HG03469 (cell line): Measurements from ENCODE around the gene GHRL.
A peak's percentile ranks its signal among the peaks of the same experiment; 100 is the strongest.

ENCODE experiments used
- ATAC-seq: cut with Tn5 transposase; IDR thresholded peaks from one replicate; pipeline ENCODE4 v1.9.1; 2021; ENCODE audit warnings: mild to moderate bottlenecking, moderate library complexity, moderate number of reproducible peaks; ENCODE audit not compliant: unreplicated experiment

Gene GHRL, protein sequence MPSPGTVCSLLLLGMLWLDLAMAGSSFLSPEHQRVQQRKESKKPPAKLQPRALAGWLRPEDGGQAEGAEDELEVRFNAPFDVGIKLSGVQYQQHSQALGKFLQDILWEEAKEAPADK

DNA sequence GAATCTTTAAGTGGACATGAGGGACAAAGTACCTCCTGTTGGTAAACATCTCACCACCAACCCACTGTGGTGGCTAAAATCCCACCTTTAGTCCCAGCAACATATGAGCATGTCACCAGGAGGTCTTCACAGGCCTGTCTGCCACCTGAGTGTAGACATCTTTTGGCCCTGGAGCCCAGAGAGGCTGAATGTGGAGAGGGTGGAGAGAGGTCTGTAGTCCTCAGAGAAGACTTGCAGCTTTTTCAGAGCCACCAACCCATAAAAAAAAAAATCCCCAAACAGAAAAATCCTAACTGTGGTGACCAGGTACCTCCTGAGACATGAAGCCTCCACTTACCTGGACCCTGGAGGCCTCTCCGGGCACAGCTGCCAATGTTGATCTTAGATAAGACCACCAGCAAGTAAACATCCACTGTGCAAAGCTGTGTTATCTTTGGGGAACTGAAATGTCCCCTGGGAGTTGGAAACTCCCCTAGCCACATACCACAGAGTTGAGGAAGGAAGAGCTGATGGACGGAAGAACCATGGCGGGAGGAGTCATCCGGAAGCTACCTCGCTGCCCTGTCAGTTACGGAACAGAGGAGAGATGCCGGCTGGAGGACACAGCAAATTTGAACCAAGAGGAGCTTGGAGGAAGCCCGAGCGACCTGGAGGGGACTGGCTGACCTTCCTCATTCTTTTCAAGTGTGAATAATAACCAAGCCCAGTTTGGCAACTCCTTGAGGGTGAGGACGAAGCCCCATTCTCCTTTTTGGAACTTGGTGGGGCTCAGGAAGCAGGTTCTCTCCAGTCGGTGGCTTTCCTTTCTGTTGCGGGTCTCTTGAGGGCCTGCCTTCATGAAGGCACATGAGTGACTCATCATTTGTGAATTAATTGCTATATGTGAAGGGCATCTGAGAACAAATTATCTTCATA lies at the start of gene GHRL:
Gene GHRL, minus strand, starts transcription at position 443 of the 915 bp plus-strand sequence. CDS start 2,767 bp downstream, outside the sequence.
- ATAC-seq, result peak; percentile 69

DNA sequence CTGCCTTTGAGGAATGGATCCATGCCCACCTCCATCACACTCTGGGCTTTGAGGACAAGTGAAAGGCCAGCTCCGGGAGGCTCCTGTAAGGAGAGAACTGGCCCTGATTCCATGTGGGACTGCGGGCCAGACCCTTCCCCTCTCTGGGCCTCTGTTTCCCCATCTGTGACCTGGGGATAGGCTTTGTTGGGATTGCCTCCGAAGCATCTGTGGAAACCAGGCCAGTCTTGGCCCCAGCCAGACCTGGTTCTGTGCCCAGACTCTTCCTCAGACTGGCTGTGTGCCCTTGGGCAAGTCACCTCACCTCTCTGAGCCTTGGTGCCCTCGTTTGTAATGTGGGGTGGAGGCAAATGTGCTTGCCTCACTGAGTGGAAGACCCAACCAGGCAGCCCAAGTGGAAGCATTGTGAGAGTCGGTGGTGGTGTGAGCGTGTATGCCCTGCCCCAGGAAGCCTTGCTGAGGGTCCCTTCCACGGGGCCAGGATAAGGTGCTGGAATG lies 49.2 kb upstream of the GHRL start:
- no peak for ATAC-seq

DNA sequence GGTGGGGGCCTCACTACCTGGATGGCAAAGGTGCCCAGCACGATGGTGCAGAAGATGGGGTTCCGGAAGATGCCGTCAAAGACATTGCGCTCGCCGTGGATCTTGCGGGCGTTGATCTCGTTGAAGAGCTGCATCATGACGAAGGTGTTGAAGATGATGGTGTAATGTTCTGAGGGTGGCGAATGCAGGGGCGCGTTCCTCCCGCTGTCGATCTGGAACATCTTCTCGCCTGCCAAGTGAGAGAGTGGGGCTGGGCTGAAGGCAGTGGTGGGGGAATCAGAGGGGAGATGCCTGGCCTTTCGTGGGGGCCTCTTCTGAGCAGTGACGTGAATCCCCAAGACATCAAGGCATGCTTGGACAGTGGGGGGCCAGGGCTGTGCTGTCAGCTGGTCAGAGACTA lies 47.7 kb upstream of the GHRL start:
- no peak for ATAC-seq

DNA sequence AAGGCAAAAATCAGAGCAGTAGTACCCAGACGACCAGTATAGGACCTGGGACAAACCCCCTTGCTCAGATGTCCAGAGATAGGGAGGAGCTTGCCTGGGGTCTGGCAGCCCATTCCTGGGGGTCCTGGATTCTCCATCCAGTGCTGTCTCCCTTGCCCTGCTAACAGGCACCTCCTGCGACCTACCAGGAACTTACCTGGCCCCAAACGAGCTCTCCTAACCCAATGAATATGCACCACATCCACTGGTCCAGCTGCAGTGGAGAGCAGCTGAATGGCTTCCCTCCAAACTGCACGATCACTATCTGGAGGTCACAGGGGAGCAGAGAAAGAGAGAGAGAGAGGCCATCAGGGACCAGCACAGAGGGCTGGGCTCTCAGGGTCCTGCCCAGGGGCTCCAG lies 47.3 kb upstream of the GHRL start:
- ATAC-seq, result no peak

DNA sequence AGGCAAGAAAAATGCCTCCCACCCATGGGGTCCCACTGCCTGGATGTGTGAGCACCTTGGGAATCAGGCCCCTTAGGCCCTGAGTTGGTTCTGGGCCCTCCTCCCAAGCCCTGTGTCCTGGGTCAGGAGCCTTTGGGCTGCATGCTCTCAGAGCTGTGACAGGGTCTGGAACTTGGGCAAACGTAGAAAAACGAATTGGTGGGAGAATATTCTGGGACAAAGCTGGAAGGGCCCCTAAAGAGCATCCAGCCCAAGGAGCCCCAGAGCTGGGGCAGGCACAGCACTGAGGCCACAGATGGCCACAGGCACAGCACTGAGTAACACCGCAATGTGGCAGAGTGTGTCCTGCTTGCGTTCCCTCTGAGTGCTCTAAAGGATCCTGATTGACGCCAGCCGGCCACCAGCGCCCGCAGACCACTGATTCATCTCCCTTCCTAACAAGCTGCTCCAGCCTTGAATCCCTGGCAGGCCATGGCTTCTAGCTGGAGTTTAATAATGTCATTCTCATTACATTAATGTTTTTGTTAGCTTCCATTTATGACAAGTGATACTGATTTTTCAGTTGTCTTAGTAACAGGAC lies 46.7 kb upstream of the GHRL start:
- no peak for ATAC-seq

DNA sequence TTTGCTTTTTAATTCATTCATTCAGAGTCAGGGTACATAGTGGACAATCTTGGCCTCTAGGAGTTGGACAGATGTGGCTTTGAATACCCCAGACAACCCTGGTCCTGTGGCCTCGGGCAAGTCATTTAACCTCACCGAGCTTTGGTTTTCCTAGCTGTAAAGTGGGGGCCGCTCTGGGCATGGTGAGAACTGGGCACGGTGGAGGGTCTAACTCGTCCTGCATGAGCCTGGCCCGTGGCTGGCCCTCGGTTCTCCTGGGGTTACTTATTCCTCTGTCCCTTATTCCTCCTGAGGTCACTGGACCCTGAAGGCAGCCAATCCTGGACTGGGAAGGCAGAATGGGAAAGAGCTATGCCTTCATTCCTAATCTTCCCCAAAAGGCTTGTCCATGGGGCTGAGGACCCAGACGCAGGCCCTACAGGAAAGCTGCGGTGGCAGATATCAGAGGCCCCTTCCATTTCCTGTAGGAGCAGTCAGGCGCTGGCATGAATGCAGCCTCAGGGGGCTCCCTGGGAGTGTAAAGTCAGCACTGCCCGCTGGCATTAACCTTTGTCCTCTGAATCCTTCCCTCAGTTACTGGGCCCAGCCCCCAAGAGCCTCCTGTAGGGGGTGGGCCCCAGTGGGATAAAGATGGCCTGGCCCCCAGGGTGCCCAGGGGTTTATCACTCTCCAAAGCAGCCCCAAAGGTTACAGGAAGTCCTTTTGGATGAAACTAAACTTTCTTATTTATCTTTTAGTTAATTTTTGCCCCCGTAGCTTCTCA lies 46.0 kb upstream of the GHRL start:
- no peak for ATAC-seq

DNA sequence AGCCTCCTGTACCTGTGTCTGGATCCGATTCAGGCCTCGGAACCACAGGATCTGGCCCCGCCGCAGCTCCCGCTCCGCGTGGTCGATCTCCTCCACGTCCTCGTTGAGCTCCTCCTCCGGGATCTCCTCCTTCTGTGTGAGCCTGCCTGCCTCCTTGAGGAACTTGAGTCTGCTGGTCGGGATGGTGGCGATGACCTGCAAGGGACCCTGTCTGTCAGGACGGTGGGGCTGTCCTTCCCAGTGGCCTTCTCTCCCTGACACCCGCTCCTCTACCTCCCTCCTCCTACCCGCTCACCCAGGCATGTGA lies 45.4 kb upstream of the GHRL start:
- no peak for ATAC-seq

DNA sequence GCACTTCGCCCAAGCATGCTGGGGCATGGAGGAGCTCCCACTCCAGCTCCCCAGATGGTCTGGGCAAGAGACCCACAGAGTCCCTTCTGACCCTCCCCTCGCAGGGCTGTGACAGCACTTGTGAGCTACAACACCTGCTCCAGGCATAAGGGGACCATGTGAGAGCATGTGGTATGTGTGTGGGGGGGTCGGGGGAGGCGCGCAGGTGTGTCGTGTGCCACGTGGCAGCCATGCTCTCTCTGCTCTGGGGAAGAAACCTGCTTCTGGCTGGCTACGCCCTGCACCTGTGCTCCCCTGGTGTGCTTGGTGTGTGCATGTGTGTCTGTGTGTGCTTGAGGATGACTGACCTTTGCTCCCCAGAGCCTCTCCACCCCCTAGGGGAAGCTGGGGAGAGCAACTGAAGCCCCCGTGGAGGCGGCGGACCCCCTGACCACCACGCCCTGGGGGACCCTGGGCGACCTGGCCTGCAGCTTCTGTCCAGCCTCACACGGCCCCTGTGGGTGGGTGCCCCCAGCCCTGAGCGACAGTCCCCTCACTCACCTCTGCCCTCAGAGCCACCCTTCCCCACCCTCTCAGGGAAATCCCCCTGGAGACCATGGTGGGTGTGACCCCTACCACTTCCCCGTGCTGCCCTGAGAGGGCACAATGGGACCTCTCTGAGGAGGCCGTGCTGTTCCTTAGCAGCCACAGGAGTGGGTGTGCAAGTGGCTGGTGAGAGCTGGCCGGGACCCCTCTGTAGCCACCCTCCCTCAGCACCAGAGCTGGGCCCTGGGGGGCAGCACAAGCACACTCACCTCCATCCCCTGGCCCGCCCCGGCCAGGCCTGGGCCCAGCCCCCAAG lies 44.8 kb upstream of the GHRL start:
- no peak for ATAC-seq

DNA sequence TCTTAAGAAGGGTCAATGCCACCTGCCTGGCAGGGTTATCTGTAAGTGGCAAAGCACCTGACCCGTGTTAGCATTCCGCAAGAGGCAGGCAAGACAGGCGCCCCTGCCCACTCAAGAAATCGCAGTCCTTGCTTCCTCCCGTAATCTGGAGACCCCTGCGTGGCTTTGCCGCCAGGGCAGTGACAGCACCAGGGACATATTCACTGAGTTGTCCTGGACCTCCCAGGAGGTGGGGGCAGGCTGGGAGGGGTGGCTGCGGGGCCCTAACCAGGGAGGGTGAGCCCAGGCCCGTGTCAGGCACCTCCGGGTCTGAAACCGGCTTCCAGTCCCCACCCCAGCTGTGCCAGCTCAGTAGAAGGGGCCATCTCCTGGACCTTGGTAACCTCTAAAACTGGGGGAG lies 44.0 kb upstream of the GHRL start:
- no peak for ATAC-seq

DNA sequence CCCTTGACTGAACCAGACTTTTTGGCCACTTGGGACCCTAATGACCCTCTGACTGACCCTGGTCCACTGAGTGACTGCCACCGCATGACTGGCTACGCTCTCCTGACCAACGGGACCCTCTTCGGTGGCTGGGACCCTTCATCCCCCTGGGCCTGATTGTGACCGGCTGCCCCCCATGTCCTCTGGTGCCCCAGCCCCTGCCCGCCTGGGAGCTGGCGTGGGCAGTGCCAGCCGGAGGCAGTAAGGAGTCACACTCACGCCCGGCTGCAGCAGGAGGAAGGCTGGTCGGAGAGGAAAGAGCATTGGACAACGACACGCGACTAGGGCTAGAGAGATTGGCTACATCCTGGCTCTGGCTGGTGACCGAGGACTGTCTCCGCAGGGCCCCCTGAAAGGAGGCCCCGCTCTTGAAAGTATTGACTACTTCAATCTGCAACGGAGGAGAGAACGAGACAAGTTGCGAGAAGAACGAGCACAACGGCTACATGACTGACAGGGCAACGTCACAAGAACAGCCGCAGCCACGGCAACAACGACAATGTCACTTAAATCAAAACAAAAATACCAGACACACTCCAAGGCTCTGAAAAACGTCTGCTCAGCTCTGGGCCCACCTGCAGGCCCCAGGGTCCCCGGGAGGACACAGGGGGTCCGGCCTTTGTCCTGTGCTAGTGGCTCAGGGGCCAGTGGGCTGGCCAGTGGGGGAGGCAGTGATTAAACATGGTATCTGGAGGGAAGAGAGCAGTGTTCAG lies 43.3 kb upstream of the GHRL start:
- ATAC-seq, result no peak

DNA sequence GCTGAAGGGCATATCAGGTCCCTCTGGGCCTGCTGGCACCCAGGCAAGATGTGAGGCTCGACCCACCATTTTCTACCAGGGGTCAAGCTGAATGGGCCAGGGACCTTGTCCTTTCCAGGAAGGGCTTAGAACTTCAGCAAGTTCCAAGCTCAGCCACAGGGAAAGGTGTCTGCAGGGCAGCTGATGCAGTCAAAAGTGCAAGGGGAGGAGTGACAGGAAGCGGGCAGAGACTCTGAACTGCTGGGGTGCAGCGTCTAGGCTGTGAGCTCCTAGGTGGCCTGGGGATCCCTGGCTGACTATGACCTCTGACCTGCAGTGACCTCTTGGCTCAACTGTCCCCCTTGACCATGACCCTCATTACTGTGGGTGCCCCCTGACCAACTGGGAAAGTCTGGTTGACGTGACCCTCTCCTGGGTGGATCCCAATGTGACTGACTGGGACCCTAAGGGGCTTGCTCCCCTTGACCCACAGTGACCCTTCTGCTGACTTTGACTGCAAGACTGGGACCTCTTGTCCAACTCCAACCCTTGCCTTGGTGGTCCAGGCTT lies 42.5 kb upstream of the GHRL start:
- ATAC-seq, result no peak

DNA sequence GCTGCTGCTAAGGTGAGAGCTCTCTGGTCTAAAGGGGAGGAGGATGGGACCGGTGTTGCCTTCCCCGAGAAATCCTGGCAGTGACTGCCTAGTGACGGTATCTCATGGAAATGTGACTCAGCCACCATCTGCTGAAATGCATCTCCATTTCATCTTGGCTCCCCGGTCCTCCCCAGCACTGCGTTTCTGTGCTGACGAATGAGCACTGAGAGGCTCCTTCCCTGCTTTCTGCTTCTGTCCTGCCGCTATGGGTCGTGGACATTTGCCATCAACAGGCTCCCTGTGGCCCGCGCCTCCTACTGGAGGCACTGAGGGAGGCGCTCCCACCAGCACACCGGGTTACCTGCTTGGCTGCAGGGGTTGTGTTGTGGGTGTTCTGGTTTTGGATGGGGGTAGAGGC lies 41.7 kb upstream of the GHRL start:
- ATAC-seq, result no peak

DNA sequence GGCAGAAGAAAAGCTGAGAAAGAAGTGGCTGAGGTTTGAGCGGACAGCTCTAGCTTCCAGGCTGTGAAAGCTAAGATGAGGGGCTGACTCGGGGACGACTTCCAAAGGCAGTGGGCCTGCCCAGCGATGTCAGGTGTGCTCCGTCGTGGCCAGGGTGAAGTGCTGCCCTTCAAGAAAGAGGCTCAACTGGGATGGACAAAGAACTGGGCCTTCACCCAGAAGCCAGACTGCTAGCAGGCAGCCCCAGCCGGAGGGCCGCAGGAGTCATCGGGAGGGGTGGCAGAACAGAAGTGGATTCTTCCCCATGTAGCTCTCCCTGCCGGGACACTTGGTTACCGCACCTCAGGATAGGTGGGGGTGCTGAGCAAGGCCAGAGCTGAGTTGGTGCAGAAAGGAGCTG lies 41.3 kb upstream of the GHRL start:
- no peak for ATAC-seq

DNA sequence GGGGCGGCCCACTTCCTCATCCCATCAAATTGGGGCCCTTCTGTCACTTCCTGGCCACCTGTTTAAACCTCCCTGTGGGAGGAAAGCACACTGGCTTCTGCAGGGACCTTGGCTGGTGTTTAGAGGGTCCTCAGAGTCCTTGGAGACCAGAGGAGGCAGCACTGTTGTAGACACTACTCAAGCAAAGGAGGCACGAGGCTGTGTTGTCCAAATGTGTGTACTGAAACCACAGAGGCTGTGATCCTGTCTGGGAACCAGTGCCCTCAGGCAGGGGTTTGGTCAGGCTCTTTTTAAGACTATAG lies 40.6 kb upstream of the GHRL start:
- ATAC-seq, result no peak

DNA sequence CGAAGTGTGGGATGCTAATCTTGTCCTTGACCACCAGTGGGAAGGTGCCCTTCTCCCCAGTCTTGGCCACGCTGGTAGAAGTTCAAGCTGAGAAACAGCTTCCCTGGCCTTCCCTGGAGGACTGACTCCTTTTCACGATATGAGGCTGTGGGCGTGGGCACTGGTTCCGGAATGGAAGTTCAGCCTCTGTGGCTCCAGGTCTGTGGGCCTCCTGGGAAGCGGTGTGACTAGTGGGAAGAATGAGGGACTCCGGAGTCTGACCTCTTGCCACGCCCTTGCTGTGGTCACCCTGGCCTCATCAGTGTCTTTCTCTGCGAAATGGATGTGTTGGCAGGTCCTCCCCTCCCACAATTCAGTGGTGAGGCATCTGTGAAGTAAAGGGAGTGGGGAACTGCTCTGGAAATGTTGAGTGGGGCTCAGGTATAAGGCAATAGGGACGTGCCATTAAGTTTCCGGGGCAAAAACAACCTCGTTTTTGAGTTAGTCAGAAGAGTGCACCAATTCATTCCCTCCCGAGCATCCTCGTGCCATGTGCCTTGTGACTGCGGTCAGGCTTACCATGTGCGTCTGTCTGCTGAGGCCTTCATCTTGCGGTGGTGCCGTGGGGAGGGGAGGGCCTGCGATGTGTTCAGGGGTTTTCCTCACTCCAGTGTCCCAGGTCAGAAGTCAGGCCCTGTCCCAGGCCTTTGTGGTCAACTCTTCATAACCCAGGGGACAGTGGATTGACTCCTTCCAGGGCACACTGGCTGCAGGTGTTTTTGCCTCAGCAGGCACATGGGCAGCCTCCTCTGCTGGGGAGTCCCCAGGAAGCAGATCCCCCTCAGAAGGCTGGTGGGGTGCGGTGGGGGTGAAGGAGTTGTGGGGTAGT lies 40.0 kb upstream of the GHRL start:
- ATAC-seq, result no peak

DNA sequence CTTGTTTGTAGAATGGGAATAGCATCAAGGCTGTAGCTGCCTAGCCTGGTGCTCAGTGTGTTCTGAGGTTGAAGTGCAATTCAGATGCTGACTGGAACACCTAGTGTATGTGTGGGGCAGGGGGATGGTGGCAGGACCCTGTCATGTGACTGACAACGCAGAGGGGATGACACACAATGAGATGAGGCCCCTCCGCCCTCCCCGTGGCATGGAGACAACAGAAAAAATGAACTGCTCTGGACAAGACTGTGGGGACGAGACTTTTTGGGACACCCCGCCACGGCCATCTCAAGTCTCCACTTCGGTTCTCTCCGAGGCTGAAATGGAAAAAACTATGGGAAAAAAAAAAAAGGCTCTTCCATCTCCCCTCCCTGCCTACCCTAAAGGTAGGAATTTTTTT lies 38.6 kb upstream of the GHRL start:
- ATAC-seq, result no peak

DNA sequence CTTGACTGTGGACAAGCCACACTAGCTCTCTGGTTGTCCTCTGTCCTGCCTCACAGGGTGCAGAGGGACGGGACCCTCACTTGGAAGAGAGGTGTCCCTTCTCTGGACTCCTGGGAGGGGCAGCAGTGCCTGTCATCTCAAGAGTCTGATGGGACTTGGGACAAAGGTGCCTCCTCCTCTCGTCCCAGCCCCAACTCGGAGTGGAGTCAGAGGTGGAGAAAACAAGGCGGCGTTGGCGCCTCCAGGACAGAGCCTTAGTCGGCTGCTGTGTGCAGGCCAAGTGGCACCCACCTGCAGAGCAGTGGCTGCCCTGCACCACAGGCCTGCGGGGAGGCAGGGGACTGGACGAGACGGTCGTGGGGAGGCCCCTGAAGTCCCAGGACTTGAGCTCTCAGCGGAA lies 37.6 kb upstream of the GHRL start:
- no peak for ATAC-seq

DNA sequence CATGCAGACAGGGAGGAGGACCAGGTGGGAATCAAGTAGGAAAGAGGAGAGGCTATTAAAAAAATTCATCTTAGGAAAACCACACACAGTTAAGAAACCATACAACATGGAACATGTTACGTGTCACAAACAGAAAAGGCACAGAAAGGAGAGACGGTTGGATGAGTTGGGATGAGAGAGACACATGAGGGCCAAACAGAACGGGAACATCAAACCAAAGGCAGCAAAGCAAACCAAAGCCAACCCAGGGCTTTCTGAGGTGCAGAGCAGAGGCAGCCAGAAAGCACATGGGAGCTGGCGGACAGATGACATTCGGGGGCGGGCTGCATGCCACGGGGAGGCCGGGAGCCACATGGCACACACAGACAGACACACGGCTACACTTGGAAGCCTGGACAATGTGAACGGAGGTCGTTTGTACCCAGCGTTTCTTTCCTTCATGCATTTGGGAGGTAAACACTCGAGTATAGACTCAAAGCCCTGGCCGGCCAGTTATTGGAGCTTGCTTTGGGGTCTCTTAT lies 36.8 kb upstream of the GHRL start:
- no peak for ATAC-seq
